Endothelial cell of umbilical vein (primary cell): ENCODE data around the gene SNHG17. TPM values are rescaled to one million over a fixed set of nuclear protein-coding genes. Genes with fewer than 3 reads are reported as not detected.

Experiments
- BruUV-seq: library from RNA; stranded (reverse); fragments of 400-500 nt; replicated peaks from 2 replicates; lab custom pipeline; 2021; lab: Mats Ljungman, UMichigan
- CTCF ChIA-PET: fragments of 300-600, 350-600 bp; sonication (Branson Sonifier 250); formaldehyde crosslinking; loops from one replicate; lab custom pipeline; 2021; ENCODE audit warnings: antibody characterized with exemption, inconsistent platforms; lab: Charles Lee
- POLR2A ChIA-PET: fragments of 300-600, 350-600 bp; sonication (Branson Sonifier 250); formaldehyde crosslinking; loops from one replicate; lab custom pipeline; 2021; ENCODE audit warnings: antibody characterized with exemption, inconsistent platforms; lab: Charles Lee
- DNase-seq: peaks from one replicate; pipeline ENCODE4 v3.0.0-alpha.2; 2011; ENCODE audit warnings: low read depth, low spot score
- FAIRE-seq: peaks from 2 replicates; lab custom pipeline; 2011; peaks lifted over from hg19 to GRCh38; lab: Jason Lieb, UNC
- H2AFZ ChIP-seq: 2 replicates; pipeline ENCODE4 v1.6.0; 2012; ENCODE audit warnings: low read depth, low read length, control low read depth, inconsistent platforms
- H3K27ac ChIP-seq: 2 replicates; pipeline ENCODE4 v1.5.1; 2011; ENCODE audit warnings: low read depth, mild to moderate bottlenecking, control low read depth, low read length, moderate library complexity; ENCODE audit not compliant: insufficient read depth
- H3K27me3 ChIP-seq, 2 experiments: 2 replicates each; pipeline versions ENCODE4 v1.6.0 to v1.6.1; 2011; ENCODE audit warnings: low read length in 2 of 2, mixed read lengths in 1 of 2; ENCODE audit not compliant: control insufficient read depth in 2 of 2, insufficient read depth in 2 of 2
- H3K36me3 ChIP-seq, 2 experiments: 2 replicates in 1 of 2; 3 replicates in 1 of 2; pipeline ENCODE4 v1.5.1; 2011; ENCODE audit warnings: low read length in 2 of 2, mild to moderate bottlenecking in 1 of 2, moderate library complexity in 1 of 2; ENCODE audit not compliant: control insufficient read depth in 2 of 2, insufficient read depth in 2 of 2; ENCODE audit errors: extremely low read depth in 1 of 2
- H3K4me1 ChIP-seq: 3 replicates; pipeline ENCODE4 v1.5.1; 2011; ENCODE audit warnings: mild to moderate bottlenecking, low read length; ENCODE audit not compliant: control insufficient read depth, insufficient read depth; ENCODE audit errors: extremely low read depth
- H3K4me2 ChIP-seq: 2 replicates; pipeline ENCODE4 v1.6.1; 2011; ENCODE audit warnings: low read length, control low read depth, mixed read lengths; ENCODE audit not compliant: insufficient read depth
- H3K4me3 ChIP-seq, 3 experiments: fragments of 200-600 bp in 1 of 3; sonication (generic), shearing (Covaris generic) in 1 of 3; replicated peaks in 1 of 3; 2 replicates each; pipeline ENCODE4 v1.5.1; 2011 to 2016; ENCODE audit warnings: control low read depth in 3 of 3, low read length in 3 of 3, mild to moderate bottlenecking in 2 of 3, inconsistent platforms in 1 of 3, low read depth in 1 of 3, moderate library complexity in 1 of 3; ENCODE audit not compliant: insufficient read depth in 1 of 3
- H3K79me2 ChIP-seq: 2 replicates; pipeline ENCODE4 v1.6.0; 2012; ENCODE audit warnings: low read length, inconsistent platforms; ENCODE audit not compliant: control insufficient read depth, insufficient read depth
- H3K9ac ChIP-seq: replicated peaks from 2 replicates; pipeline ENCODE3; 2011; ENCODE audit warnings: low read length, control low read depth; ENCODE audit not compliant: insufficient read depth; ENCODE audit errors: extremely low read depth
- H3K9me1 ChIP-seq: replicated peaks from 3 replicates; pipeline ENCODE4 v1.6.0; 2011; ENCODE audit warnings: mild to moderate bottlenecking, low read length; ENCODE audit not compliant: control insufficient read depth, insufficient read depth; ENCODE audit errors: extremely low read depth
- H3K9me3 ChIP-seq: replicated peaks from 2 replicates; pipeline ENCODE4 v1.5.1; 2012; ENCODE audit warnings: low read length, inconsistent platforms; ENCODE audit not compliant: control insufficient read depth, insufficient read depth
- H4K20me1 ChIP-seq: replicated peaks from 2 replicates; pipeline ENCODE3; 2011; ENCODE audit warnings: mild to moderate bottlenecking, low read length; ENCODE audit not compliant: control insufficient read depth, insufficient read depth; ENCODE audit errors: extremely low read depth
- EZH2 ChIP-seq: IDR thresholded peaks from 2 replicates; pipeline ENCODE4 v1.6.1; 2012; ENCODE audit warnings: borderline replicate concordance, low read depth, mild to moderate bottlenecking, moderate library complexity, low read length, inconsistent platforms; ENCODE audit not compliant: severe bottlenecking
- FOS ChIP-seq: IDR thresholded peaks from 2 replicates; pipeline ENCODE4 v1.6.1; 2011; ENCODE audit warnings: mild to moderate bottlenecking, low read length, moderate library complexity, borderline replicate concordance; ENCODE audit not compliant: insufficient read depth
- GATA2 ChIP-seq: IDR thresholded peaks from 2 replicates; pipeline ENCODE4 v1.7.0; 2011; ENCODE audit warnings: low read depth, mild to moderate bottlenecking, moderate library complexity, mixed read lengths, low read length; ENCODE audit not compliant: insufficient read length, insufficient read depth
- JUN ChIP-seq: IDR thresholded peaks from 2 replicates; pipeline ENCODE4 v1.6.1; 2011; ENCODE audit warnings: borderline replicate concordance, low read depth; ENCODE audit not compliant: insufficient read length, insufficient read depth
- MYC ChIP-seq: IDR thresholded peaks from one replicate; pipeline ENCODE4 v1.6.1; 2011; ENCODE audit warnings: mild to moderate bottlenecking, low read depth, low read length
- POLR2A ChIP-seq: IDR thresholded peaks from 2 replicates; pipeline ENCODE4 v1.6.1; 2012; ENCODE audit warnings: low read depth, mild to moderate bottlenecking, control low read depth, low read length
- POLR2AphosphoS5 ChIP-seq: IDR thresholded peaks from 2 replicates; pipeline ENCODE4 v1.6.1; 2012; ENCODE audit warnings: low read depth, mild to moderate bottlenecking, control low read depth, low read length, moderate library complexity; ENCODE audit not compliant: insufficient read depth
- dilution Hi-C: fragments of 300-500 bp; cut with MboI; formaldehyde crosslinking; loops from one replicate; pipeline ENCODE4 v1.15.0; 2019; ENCODE audit warnings: low sequenced_read_pairs; ENCODE audit not compliant: extremely low pct_ligation_motif_present
- intact Hi-C: fragments of 100-400 bp; cut with micrococcal nuclease; formaldehyde crosslinking; loops from one replicate; pipeline ENCODE4 v1.10.0; 2022
- polyA plus RNA-seq, 4 experiments: library from polyadenylated mRNA; depleted of rRNA in 3 of 4; stranded (reverse) in 3 of 4; unstranded in 1 of 4; fragments of >200 nt; gene quantifications; 2 replicates each; pipeline versions ENCODE4 v1.2.1 to v1.2.3, GENCODE V29; 2011 to 2012; ENCODE audit warnings: missing spikeins in 1 of 4
- total RNA-seq: library from RNA; stranded (reverse); gene quantifications from 2 replicates; pipeline ENCODE4 v1.2.3, GENCODE V29; 2021
- TF ChIP-seq, protein P1 (sequence below), 2 donors: IDR thresholded peaks; 1 replicate in 1 of 2; 2 replicates in 1 of 2; pipeline ENCODE4 v1.5.1; 2011; ENCODE audit warnings: low read length in 2 of 2, mild to moderate bottlenecking in 2 of 2, moderate library complexity in 2 of 2, control low read depth in 1 of 2, inconsistent platforms in 1 of 2, low read depth in 1 of 2; ENCODE audit not compliant: insufficient read depth in 1 of 2; ENCODE audit errors: extremely low read depth in 1 of 2
- TF ChIP-seq, protein P2 (sequence below): IDR thresholded peaks from 2 replicates; pipeline ENCODE4 v1.6.1; 2011; ENCODE audit not compliant: insufficient read depth, insufficient read length

Gene SNHG17
- total and polyA plus RNA-seq, 2 donors (not counting 3 experiments of a cell fraction or from before 2014, with no cell fraction given), result 39.4 to 94.0 TPM

DNA sequence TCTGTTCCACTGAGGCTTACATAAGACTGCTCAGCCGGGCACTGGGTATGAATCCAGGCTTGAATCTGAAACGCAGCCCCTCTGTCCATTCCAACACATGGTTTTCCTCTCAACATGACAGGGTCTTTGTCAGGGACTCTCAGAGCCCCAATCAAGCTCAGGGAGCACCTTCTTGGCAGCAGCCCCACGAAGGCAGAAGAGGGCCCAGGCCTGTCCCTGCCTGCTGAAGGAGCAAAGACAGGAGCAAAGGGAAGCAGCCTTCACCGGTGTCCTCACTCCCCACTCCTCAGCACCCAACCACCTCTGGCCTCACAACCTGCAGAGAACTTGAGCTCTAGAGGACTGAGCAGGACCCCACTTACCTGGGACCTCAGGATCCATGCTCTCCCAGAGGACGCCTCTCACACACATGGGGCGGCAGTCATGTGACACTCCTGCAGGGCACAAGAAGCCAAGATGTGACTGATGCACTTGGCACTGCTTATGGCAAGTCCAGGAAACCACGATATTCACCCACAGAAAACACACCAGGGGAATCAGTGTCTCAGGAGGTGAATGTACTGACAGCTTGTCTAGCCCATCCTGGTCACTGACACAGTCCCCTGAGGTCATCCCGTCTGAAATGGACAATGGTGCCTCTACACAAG is 4.3 kb downstream of the SNHG17 start:
- no peaks in the 10 kb centered on the region for H3K27me3 ChIP-seq
- no peaks in the 10 kb centered on the region for H3K9me1 ChIP-seq
- H4K20me1 ChIP-seq, result no peaks in the 10 kb centered on the region
- DNase-seq (no peak), FAIRE-seq (no peak)
- no peaks in the 10 kb centered on the region for H3K9me3 ChIP-seq
- no peak overlapping the region for H3K9ac ChIP-seq
- peaks cover 33 to 57% of the 10 kb centered on the region in 2 experiments for H3K36me3 ChIP-seq
- POLR2A ChIA-PET, result no interaction called here
- H3K79me2 ChIP-seq, result peaks cover 88% of the 10 kb centered on the region
- H2AFZ ChIP-seq, result no peak overlapping the region
- intact Hi-C loops, result no loop called here
- dilution Hi-C loops, result no loop called here
- TF ChIP-seq, protein P1, sequence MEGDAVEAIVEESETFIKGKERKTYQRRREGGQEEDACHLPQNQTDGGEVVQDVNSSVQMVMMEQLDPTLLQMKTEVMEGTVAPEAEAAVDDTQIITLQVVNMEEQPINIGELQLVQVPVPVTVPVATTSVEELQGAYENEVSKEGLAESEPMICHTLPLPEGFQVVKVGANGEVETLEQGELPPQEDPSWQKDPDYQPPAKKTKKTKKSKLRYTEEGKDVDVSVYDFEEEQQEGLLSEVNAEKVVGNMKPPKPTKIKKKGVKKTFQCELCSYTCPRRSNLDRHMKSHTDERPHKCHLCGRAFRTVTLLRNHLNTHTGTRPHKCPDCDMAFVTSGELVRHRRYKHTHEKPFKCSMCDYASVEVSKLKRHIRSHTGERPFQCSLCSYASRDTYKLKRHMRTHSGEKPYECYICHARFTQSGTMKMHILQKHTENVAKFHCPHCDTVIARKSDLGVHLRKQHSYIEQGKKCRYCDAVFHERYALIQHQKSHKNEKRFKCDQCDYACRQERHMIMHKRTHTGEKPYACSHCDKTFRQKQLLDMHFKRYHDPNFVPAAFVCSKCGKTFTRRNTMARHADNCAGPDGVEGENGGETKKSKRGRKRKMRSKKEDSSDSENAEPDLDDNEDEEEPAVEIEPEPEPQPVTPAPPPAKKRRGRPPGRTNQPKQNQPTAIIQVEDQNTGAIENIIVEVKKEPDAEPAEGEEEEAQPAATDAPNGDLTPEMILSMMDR (IDR thresholded peaks at IDR 0.05; ENCODE audit: extremely low read depth in 1 of 2, insufficient read depth in 1 of 2, low read depth in 1 of 2, low read length in 2 of 2), result no peak
- TF ChIP-seq EZH2 (no peak), POLR2A (no peak), POLR2AphosphoS5 (no peak), MYC (no peak), GATA2 (no peak), JUN (no peak), FOS (no peak)
- TF ChIP-seq, protein P2, sequence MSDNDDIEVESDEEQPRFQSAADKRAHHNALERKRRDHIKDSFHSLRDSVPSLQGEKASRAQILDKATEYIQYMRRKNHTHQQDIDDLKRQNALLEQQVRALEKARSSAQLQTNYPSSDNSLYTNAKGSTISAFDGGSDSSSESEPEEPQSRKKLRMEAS, result no peak
- H3K4me1 ChIP-seq, result peaks cover 29% of the 10 kb centered on the region
- no peak overlapping the region for H3K4me3 ChIP-seq
- H3K27ac ChIP-seq, result no peak overlapping the region
- H3K4me2 ChIP-seq, result no peak overlapping the region
- CTCF ChIA-PET, result interaction anchor here (5.8 kb wide), 1 partner anchor 16 kb away, joined by 106 read pairs; no protein-coding TSS in a partner anchor
- no TSS peak for BruUV-seq
